SIG-M5 treated with dmso at 0.1 percent for 504 hours (cell line): ENCODE results near the gene FBXO21.
"Not testable (repeated sequence)": the region's sequence is repeated elsewhere in the genome, so short reads cannot be mapped to it uniquely, and the experiment has no call there.

Experiments
- DNase-seq: peaks from one replicate; lab custom pipeline; 2025; ENCODE audit not compliant: unreplicated experiment; lab: John Stamatoyannopoulos, UW

The FBXO21 gene

DNA sequence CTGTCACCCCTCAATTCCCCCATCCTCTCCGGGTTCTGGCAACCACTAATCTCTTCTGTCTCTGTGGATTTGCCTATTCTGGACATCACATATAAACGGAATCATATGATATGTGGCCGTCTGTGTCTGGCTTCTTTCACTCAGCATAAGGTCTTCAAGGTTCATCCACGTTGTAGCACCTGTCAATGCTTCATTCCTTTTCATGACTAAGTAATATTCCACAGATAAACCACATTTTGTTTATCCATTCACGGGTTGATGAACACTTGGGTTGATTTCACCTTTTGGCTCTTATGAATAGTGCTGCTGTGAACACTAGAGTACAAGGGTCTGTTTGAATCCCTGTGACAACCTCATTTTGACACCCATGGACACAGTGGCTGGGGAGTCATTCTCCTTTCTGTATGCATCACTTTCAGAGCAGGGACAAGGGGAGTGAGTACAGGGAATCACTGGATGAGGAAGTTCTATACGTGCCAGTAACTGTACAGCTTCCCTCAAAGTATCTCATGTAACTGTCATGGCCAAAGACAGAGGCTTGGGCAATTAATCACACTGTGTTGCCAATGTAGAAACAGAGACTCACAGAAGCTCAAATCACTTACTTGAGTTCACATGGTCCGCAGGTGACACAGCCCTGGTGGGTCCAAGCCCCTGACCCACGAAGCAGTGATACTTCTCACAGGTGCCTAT lies 80.2 kb downstream of the FBXO21 start:
- no peak for DNase-seq

DNA sequence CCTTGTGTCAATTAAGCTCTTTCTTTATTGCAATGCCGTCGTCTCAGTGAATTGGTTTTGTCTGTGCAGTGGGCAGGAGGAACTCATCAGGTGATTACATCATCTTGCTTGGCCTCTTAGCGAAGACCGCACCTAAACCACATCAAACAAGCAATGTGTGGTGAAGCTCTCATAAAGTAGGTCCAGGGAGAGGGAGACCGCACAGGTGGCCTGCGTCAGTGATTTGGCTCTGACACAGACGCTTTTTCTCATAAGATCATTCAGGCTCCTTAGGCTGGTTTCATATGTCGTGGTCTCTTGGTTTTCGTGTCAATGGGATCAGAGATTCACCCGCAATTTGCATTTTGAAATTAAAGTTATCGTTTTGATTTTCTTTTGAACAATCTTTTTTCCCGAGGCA lies 84.4 kb downstream of the FBXO21 start:
- no peak for DNase-seq

DNA sequence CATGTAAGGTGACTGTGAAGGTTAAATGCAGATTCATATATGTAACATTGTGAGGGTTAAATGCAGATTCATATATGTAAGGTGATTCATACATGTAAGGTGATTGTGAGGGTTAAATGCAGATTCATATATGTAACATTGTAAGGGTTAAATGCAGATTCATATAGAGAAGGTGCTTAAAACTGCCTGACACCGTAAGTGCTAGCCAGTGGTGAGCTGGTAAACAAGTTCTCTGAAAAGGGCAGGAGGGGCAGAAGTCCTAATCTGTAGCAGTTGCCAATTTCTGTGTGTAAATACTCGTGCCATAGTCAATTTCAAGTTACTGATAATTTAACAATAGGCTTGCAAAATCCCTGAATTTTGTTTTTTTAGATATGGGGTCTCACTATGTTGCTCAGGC lies 86.3 kb downstream of the FBXO21 start:
- DNase-seq: not testable (repeated sequence)

- no peak for DNase-seq
Observed at GRCh38 chr12:117102800-117103181, 87.5 kb downstream of the FBXO21 start.

DNA sequence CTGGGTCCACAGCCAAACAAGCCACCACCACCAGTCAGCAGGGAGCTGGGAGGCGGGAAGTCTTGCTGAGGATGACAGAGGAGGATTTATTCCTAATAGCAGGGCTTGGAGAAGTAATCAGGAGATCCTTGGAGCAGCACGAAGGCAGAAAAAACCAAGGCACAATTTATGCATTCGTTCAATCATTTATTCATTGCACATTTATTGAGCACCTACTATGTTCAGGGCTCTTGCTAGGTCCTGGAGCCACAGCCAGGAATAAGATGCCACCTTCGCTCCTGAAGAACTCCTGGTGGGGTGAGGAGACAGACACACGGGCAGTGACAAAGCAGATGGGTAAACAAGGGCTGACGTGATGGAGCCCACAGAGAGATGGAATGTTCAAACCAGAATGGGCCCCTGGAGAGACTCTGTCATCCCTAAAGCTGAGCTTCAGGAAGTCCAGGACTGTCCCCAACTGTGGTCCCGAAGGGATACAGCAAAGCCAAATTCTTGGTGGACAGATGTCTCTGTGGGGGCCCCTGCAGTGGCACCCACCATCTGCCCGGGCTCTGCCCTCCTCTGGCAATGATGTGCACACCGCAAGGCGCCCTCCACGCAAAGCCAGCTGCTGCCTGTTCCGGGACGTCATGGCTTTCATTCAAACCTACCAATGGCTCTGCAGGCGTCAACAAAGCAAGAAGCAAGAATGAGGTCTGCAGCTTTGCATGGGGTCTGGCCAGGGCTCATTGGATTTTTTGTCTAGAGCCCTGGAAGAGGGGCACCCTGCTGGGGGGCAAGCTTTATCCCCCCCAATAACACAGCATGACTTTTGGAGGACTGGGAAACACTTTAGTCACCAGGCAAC lies 88.1 kb downstream of the FBXO21 start:
- no peak for DNase-seq

- peak; percentile 68 for DNase-seq
Observed at GRCh38 chr12:117100851-117101673, 89.2 kb downstream of the FBXO21 start.

DNA sequence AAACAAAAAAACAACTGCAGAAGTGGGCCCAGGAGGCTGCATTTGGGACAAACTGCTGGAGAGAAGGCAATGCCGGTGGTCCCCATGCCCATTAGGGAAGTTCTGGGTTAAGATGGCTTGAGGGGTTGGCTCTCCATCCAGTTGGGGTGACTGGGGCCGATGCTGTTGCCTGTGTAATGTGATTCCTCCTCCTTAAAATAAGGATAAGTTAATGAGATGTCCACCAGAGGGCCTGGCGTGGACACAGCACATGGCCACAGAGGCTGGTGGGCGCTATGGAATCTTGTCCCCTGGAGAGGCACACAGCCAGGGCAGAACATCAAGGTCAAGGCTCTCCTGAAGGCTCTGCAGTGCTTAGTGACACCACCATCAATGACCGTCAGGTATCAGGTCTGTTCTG lies 90.0 kb downstream of the FBXO21 start:
- peak; percentile 21 for DNase-seq

GRCh38 chr12:117098361-117099217 lies 91.7 kb downstream of the FBXO21 start:
- DNase-seq: no peak

GRCh38 chr12:117098024-117098360 lies 92.3 kb downstream of the FBXO21 start:
- DNase-seq: no peak

DNA sequence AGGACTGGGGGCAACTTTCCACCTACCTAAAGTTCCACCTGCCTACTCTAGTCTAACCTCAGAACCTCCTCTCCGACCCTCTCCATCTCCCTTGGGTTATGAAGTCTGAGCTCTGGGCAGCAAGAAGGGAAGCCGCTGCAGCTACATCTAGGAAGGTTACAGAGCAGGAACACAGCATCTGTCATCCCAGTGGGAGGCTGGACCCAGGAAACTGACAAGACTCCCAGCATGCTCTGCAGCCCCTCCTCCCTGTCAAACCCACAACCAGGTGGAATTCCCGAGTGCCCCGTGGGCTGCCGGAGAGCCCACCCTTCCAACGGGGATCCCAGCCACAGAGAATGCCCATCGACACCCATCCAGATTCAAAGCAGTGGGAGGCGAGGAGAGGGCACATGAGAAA lies 93.1 kb downstream of the FBXO21 start:
- DNase-seq: no peak

GRCh38 chr12:117096501-117097042 lies 93.7 kb downstream of the FBXO21 start:
- DNase-seq: no peak

- not testable (repeated sequence) for DNase-seq
Observed at GRCh38 chr12:117095191-117095590, 95.1 kb downstream of the FBXO21 start.

- DNase-seq: no peak
Observed at GRCh38 chr12:117093918-117094630, 96.2 kb downstream of the FBXO21 start.

DNA sequence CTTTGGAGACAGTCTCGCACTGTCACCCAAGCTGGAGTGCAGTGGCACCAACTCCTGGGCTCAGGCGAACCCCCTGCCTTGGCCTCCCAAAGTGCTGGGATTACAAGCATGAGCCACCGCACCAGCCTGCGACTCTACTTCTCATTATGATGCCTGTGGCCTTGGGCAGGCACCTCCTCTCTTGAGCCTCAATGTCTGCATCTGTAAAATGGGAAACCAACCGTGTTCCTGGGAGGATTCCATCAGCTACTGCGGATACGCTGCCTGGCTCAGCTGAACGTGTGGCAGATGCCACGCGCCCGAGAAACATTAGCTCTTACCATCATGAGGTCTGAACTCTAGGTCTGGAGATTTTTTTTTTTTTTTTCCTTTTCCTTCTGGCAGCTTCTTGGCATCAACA lies 96.8 kb downstream of the FBXO21 start:
- DNase-seq: no peak

GRCh38 chr12:117092886-117093285 lies 97.4 kb downstream of the FBXO21 start:
- DNase-seq: no peak

DNA sequence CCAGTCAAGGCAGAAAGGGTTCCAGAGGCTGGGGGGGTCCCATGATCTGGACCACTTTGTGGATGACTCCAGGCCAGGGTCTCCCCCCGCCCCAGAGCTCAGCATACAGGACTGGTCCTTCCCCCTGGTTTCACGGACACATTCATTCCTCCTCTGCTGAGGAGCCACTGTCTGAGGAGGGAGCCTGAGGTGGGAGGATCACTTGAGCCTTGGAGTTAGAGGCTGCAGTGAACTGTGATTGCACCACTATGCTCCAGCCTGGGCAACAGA lies 97.8 kb downstream of the FBXO21 start:
- no peak for DNase-seq
